Mammary epithelial cell (primary cell): Measurements from ENCODE around the gene ST3GAL4.

Source experiments
- CTCF ChIP-seq, 2 donors: IDR thresholded peaks in 1 of 2; conservative IDR thresholded peaks in 1 of 2; 2 replicates each; pipeline ENCODE4 v1.5.1; 2011 to 2012; ENCODE audit warnings: inconsistent platforms in 2 of 2, low read length in 2 of 2, mild to moderate bottlenecking in 2 of 2, control low read depth in 1 of 2, low read depth in 1 of 2; ENCODE audit not compliant: insufficient read depth in 1 of 2; ENCODE audit errors: extremely low read depth in 1 of 2
- EZH2 ChIP-seq: IDR thresholded peaks from 2 replicates; pipeline ENCODE4 v1.6.1; 2012; ENCODE audit warnings: low read length, inconsistent platforms, borderline replicate concordance

- TF ChIP-seq EZH2 (no peak), CTCF (conservative IDR thresholded peaks at IDR 0.05 in 1 of 2, IDR thresholded peaks at IDR 0.05 in 1 of 2; ENCODE audit: extremely low read depth in 1 of 2, insufficient read depth in 1 of 2, low read depth in 1 of 2, low read length in 2 of 2) (no peak)
Measured at GRCh38 chr11:126345283-126345682, 10.2 kb upstream of the ST3GAL4 start.
